HG03432 (cell line): ENCODE results near the gene ENTPD6.
"Not testable (repeated sequence)": the region's sequence is repeated elsewhere in the genome, so short reads cannot be mapped to it uniquely, and the experiment has no call there.

Experiments used
- ATAC-seq: cut with Tn5 transposase; IDR thresholded peaks from one replicate; pipeline ENCODE4 v1.9.1; 2021; ENCODE audit warnings: mild to moderate bottlenecking, moderate library complexity; ENCODE audit not compliant: unreplicated experiment

Gene ENTPD6

DNA sequence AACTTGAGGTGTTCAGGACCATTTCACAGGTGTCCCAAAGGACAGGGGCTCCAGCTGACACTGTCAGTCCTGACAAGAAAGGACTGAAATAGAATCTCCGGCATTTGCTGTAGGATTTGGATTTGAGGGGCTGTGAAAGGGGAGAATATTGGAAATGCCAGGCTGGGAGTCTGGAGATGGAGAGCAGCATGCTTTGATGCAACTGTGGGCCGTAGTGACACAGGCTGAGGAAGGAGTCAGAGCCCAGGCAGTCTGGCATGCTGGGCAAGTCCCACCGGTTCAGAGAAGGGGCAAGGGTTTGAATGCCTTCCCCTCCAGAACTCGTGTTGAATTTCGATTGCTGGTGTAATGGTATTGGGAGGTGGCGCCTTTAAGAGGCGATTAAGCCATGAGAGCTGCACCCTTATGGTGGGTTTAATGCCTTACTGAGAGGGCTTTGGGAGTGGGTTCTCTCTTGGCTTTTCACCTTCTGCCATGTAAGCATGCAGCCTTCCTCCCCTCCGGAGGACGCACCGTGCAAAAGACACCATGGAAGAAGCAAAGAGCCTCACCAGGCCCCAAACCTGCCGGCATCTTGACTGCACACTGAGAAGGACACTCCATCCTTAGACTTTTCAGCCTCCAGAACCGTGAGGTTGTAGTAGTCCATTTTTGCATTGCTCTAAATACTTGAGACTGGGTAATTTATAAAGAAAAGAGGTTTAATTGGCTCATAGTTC is 43.0 kb downstream of the ENTPD6 start:
- ATAC-seq: no peak

DNA sequence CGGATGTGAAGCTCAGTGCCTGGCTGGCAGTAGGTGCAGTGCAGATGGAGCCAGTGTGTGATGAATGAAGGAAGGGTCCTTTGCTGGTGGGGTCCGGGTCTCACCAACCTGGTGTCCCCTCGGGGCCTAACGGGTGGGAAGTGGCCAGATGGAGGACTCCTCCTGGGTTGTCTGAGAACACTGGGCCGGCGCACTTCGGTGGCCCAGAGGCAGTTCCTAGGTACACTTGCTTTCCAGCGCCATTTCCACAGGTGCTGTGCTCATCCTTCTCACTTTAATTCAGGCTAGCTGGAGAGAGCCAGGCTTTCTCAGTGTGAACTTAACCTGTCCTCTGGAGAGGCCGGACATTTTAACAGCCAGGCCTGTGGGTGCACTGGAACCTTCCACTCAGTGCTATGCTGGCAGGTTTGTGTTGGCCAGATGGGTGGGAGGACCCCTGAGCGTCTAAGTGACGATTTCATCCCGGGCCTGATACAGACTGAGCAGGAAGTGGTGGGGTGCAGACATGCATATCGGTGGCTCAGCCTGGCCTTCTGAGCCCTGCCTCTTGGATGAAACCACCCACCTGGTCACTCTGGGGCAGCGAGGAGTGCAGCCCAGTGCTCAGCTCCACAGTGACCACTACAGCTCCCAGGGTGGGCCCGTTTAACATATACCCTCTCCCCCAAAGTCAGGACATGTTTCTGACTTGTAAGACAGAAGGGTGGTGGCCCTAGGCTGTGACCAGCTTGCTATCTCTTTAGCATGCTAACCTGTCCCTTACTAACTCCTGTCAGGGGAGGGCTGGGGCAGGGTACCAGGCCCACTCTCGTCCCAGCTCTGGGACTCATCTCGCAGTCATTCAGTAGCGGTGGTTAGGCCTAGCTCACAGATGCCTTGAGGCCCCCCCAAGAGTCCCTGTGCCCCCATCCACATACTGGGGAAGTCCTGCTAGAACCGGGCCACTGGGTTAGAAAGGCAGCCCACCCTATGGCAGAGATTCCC is 44.2 kb downstream of the ENTPD6 start:
- ATAC-seq: no peak

DNA sequence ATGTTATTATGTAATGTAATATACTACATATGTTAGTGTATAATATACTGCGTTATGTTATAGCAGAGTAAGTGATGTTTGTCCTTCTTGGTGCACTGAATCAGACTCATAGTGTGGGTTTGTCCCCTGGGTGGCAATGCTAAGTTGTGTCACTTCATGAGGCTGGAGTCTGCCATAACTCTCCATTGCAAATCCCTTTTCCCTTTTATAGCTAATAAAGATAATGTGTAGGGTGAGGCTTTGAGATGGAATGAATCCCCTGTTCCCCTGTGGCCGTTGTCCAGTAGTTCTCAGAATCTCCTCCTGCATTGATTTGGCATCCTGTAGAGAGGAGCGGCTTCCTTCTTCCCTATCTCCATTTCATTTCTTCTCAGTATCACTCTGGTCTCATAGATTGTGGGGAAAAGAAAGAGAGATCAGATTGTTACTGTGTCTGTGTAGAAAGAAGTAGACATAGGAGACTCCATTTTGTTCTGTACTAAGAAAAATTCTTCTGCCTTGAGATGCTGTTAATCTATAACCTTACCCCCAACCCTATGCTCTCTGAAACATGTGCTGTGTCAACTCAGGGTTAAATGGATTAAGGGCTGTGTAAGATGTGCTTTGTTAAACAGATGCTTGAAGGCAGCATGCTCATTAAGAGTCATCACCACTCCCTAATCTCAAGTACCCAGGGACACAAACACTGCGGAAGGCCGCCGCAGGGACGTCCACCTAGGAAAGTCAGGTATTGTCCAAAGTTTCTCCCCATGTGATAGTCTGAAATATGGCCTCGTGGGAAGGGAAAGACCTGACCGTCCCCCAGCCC is 45.5 kb downstream of the ENTPD6 start:
- ATAC-seq: not testable (repeated sequence)

DNA sequence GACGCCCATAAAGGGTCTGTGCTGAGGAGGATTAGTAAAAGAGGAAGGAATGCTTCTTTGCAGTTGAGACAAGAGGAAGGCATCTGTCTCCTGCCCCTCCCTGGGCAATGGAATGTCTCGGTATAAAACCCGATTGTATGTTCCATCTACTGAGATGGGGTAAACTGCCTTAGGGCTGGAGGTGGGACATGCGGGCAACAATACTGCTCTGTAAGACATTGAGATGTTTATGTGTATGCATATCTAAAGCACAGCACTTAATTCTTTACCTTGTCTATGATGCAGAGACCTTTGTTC is 46.1 kb downstream of the ENTPD6 start:
- ATAC-seq: not testable (repeated sequence)

DNA sequence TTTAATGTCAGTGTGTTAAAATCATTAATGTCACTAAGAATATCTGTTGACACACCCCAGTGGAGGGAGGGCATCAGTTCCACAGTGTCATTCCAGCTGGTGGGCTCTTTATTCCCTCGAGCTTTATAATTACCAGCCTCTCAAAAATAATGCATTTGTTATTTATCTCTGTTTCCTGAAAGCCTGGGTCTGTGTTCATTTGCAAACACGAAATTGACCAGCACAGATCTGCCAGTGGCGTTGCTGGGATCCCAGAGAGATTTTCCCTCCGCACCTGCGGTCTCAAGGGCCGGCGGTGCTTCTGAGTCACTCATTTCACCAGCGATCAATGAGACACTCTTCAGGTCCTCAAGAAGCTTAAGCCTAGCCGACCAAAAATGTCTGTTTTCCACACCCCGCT is 46.7 kb downstream of the ENTPD6 start:
- no peak for ATAC-seq

DNA sequence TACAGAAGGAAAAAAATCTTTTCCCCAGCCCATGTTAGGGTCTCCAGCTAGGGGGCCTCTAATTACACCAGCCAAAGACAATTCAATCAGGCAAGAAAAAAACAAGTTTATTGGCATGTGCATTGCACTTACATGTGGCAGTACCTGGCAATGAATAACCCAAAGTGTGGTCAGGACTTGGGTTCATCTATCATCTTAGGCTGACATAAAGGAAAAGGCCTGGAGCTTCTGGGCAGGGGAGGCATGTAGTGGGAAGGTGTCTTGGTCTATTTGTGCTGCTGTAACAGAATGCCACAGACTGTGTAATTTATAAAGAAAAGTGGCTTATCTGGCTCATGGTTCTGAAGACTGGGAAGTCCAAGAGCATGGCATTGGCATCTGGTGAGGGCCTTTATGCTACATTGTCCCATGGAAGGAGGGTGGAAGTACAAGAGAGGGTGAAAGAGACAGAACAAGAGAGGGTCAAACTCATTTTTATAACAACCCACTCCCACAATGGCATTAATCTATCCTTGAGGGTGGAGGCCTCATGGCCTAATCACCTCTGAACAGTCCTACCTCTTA is 48.0 kb downstream of the ENTPD6 start:
- ATAC-seq: no peak

DNA sequence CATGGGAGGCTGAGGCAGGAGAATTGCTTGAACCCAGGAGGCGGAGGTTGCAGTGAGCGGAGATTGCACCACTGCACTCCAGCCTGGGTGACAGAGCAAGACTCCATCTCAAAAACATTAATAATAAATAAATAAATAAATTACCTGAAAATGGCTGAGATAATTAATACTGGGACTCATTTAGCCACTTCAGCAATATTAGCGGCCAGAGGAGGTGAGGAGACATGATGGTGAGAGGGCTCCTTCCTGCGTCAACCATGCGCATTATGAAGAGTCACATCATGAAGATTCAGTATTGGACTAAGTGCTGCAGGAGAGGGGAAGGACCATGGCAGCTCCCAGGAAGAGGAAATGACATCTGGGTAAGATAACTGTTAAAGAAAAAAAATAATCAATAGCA is 49.5 kb downstream of the ENTPD6 start:
- ATAC-seq: no peak

DNA sequence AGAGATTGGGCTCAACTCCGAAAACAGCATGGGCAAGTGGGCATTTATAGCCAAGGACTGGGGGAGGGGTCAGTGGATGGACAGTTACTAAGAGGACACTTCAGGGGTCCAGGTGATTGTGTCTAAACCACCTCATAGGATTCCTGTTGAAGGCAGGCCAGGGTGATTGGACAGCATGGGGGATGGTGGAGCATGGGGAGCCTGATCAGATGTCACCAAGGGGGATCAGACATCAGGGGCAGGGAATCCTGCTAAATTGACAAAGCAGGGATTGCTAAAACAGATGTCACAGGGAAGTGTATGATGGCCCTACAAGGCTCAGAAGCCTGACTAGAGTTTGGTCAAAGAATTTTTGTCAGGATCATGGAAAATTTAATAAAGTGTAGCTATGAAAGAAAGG is 49.9 kb downstream of the ENTPD6 start:
- ATAC-seq: no peak

DNA sequence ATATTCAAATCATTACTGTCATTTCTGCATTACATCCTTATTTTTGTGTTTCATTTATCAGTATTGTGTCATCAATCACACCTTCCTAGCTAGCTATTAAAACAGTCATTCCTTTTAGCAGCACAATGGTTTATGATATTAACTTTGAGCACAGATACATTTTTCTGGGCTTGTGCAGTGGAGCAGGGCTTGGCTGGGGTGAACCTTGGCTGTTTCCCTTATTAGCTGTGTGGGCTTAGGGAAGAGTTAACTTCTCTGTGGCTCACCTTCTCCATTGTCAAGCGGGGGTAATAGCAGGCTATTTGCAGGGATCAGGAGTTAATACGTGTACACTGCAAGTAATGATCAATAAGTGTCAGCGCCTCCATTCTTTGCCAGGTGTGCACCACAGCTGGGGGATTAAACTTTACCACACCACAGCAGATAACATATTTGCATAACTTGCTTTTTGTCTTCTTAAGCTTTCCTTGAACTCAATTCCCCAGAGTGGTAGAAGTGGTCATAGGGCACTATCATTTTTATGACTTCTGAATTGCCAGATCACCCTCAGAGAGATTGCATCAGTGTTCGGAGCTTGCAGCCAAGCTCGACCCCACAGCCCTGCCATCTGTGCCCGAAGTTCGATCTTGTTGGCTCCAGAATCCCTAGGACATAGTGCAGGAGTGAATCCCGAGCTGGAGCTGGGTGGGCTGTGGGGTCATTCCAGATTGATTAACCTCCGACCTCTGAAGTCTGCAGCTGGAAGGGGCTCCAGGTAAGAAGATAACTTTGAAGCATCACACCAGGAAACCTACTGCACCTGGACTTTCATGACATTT is 50.9 kb downstream of the ENTPD6 start:
- peak; percentile 21 for ATAC-seq

DNA sequence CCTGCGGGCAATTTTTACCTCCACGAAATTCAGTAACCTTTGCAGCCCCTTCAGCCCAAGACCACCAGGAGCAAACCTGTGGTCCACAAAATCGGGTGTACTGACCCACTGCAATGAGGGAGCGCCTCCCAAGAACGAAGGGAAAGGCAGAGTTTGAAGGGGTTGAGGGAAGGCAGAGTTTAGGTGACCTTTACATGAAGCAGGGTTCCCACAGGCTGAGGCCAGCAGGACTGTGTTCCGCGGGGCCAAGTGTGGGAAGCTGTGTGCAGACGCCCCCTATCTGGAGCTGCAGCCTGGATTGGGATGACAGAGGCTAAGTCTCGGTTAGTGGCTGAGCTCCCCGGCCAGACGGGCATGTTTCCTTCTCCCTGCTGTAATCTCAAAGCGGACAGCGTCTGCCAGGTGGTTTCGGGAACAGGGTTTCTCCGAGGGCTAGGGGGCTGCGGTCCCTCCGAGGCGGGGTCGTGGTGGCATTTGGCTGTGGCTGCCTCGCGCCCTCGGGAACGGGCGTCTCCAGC is 51.5 kb downstream of the ENTPD6 start:
- ATAC-seq: peak; percentile 5

DNA sequence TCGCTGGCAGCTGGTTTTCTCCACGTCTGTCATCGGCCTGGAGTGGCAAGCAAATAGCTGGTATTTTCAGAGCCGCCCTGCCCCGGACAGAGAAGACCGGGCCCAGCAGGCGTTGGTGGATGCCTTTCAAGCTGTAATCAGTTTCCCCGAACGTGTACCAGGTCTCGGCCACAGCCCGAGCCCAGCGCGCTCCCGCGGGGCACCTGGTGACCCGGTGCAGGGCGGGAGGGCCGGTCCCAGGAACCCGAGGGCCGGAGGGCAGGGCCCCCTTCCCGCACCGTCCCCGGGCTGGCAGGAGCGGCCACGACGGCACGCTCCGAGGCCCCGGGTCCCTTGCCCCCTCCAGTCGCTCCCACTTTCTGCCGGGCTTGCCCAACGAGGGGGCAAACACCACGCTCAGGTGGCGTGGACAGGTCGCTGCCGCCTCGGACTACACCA is 52.0 kb downstream of the ENTPD6 start:
- peak; percentile 36 for ATAC-seq

DNA sequence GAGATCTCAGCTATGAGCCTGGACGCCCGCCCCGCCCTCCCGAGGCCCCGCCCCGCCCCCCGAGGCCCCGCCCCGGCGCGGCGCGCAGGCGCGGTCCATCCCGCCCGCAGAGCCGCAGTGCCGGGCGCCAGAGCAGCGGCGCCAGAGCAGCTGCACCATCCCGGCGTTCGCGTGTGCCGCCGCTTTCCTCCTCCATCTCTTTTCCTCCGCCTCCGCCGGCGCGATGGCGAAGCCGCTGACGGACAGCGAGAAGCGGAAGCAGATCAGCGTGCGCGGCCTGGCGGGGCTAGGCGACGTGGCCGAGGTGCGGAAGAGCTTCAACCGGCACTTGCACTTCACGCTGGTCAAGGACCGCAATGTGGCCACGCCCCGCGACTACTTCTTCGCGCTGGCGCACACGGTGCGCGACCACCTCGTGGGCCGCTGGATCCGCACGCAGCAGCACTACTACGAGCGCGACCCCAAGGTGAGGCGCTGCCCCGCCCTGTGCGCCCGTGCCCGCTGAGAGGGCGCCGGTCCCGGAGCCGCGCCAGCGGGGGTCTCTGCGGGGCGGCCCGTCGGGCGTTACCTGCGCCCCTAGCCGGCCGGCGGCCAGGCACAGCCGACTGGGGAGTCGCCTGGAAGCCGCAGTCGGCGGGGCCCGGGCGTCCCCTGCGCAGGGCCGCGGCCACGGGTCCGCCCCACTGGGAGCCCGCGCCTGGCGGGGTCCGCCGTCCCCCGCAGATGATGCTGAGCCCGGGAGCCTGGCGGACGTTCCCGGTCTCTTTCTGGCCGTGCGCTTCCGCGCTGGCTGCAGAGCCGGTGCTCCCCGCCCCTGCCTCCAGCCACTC is 52.7 kb downstream of the ENTPD6 start, which contains the start of gene PYGB:
PYGB (plus strand) TSS at position 130 of the 830 bp plus-strand sequence; CDS start at position 224, 94 bp downstream.
- peak; percentile 76 for ATAC-seq

DNA sequence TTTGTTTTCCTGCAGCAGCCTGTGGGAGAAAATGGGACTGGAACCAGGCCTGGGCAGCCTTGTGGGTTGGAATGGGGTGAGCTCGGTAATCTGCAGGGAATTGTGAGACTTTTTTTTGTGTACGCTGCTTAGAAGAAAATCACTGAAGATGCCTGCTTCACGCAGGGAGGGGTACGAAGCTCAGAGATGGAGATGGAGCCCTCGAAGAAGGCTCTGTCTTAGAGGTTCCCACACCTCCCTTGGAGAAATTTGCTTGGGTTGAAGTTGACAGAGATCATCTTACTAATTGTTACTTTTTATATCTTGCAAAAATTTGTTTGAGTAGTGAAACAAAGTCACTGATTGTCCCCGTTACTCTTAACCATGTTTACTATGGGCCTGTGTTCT is 53.3 kb downstream of the ENTPD6 start:
- peak; percentile 0 for ATAC-seq

DNA sequence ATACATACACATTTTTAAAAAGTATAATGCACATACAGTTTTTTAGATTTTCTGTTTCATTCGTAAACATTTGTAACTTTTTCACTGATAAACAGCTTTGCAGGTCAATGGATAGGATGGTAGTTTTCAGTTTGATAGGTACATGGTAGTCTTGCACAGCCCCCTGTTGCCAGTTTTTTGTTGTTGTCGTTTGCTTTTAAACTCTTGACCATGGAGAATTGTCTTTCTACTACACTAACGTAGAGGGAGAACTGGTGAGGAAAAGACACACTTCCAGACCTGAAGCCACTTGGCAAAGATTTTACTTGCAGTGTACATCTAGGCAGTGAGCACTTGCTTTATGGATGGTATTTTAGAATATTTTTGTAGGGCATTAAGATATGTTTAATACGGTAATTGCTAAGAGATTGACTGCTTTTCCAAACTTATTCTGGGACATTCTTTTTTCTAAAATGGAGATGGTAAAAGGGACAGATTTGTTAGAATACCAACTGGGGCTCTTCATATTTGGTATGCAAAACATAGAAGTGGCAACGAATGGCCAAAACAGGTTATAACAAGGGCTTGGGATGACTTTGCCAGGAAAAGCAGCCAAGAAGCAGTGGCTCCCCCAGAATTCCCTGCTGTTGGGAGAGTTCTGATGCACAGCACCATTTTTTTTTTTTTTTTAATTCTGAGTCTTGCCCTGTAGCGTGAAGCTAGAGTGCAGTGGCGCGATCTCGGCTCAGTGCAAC is 53.9 kb downstream of the ENTPD6 start:
- no peak for ATAC-seq

DNA sequence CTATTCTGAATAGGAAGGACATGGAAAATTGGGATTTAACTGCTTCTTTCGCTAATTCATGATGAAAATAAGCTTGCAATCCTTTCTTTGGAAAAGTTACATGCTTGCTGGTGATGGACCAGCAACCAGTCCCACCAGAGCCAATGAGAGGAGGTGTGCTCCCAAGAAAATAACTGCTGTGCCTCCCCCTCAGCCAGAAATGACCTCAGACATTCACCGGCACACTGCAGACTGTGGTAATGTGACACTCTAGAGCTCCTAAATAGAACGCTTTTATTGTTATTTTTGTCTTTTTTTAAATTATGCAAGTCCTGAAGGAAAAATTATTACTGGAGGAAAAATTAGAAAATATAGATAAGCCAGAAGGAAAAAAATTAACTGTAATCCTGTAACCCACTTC is 55.0 kb downstream of the ENTPD6 start:
- no peak for ATAC-seq

DNA sequence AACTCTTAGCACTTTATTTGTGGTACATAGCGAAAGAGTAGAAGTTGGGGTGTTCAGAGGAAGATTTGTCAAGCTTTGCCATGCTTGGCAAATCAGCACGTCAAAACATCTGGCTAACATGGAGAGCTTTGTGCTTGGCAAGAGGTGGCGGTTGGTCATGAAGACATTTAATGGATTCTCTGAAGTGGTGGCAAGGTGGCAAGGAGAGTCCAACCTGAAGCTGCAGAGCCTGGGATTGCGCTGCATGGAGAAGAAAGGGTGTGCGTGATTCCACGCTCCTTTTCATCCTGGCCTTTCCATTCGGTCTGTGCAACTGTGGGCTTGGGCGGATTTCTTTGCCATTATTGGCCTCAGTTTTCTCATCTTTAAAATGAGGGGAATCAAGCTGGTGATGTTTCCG is 55.5 kb downstream of the ENTPD6 start:
- no peak for ATAC-seq

DNA sequence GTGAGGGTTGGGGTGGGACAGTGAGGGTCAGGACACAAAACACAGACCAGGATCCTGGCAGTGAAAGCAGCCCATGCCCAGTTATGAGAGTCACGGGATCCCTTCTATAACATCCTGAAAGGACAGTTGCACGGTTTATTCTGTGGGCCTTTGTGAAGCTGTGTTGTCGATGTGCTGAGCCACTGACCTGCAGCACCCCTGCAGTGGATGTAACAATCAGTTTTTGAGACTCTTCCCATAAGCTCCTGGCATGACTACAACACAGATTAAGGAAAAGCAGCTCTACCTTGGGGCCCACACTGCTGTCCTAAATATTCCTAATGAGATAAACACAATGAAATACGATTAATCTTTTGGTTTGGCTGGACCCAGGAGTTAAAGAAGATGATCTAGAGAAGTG is 56.0 kb downstream of the ENTPD6 start:
- ATAC-seq: no peak

DNA sequence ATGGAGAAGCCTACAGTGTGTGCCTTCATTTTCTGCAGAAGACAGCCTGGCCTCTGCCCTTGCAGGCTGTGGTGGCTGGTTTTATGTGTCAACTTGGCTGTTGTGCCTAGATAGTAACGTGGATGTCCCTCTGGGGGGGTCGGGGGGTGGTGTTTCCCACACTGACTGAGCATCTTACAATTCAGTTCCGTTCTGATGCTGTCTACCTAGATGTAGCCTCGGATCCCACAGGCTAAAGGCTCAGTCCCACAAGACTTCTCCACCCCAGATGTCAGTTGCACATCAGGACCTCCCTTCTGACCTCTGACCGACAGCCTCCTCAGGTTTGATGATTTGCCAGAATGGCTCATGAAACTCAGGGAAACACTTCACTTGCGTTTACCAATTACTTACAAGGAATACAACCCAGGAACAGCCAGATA is 56.7 kb downstream of the ENTPD6 start:
- no peak for ATAC-seq
